Adrenal gland (tissue), 12 donors: ENCODE measurements around the gene FGD3. TPM values are rescaled to one million over a fixed set of nuclear protein-coding genes. Genes with fewer than 3 reads are reported as not detected.
A peak's percentile ranks its signal among the peaks of the same experiment; 100 is the strongest.

Source experiments
- DNase-seq, 7 donors: peaks; one replicate each; pipeline ENCODE4 v3.0.0-alpha.2; 2019 to 2020
- H3K27ac ChIP-seq, 5 donors: fragments of 200-600 bp; sonication (generic) in 4 of 5; 1 replicate in 3 of 5; 2 replicates in 2 of 5; pipeline versions ENCODE4 v1.5.1 to v1.8.0; 2016 to 2020; ENCODE audit warnings: mild to moderate bottlenecking in 1 of 5
- H3K27me3 ChIP-seq: fragments of 200-600 bp; 2 replicates; pipeline ENCODE4 v1.8.0; 2021
- H3K36me3 ChIP-seq, 2 donors: fragments of 200-600 bp; replicated peaks in 1 of 2; 1 replicate in 1 of 2; 2 replicates in 1 of 2; pipeline versions ENCODE4 v1.5.1 to v1.8.0; 2018 to 2022
- H3K4me1 ChIP-seq, 2 donors: fragments of 200-600 bp; replicated peaks in 1 of 2; 1 replicate in 1 of 2; 2 replicates in 1 of 2; pipeline versions ENCODE4 v1.5.1 to v1.8.0; 2018 to 2021
- H3K4me3 ChIP-seq, 4 donors: fragments of 200-600 bp; sonication (generic) in 3 of 4; one replicate each; pipeline ENCODE4 v1.5.1; 2016 to 2018
- H3K9me3 ChIP-seq, 3 donors: fragments of 200-600 bp; sonication (generic) in 1 of 3; replicated peaks in 1 of 3; 1 replicate in 2 of 3; 2 replicates in 1 of 3; pipeline versions ENCODE4 v1.5.1 to v1.8.0; 2016 to 2021
- POLR2A ChIP-seq, 2 donors: fragments of 450-650 bp; IDR thresholded peaks; one replicate each; pipeline ENCODE4 v1.6.1; 2017; ENCODE audit warnings: antibody characterized with exemption in 2 of 2, mild to moderate bottlenecking in 2 of 2, moderate library complexity in 1 of 2
- WGBS, 4 donors: extraction: QIAGEN DNeasy Blood & Tissue Kit in 2 of 4; methylation state at CpG; one replicate each; pipeline versions ENCODE4 v1.1.5 to v1.1.7; 2013 to 2017; 5-methylcytosine and 5-hydroxymethylcytosine counted together
- intact Hi-C, 2 donors: fragments of 100-400 bp; cut with DNase I; formaldehyde crosslinking; loops; one replicate each; pipeline versions ENCODE4 v1.14.1 to v1.15.0; 2022 to 2023
- polyA plus RNA-seq, 3 donors: library from polyadenylated mRNA; stranded (reverse); fragments of 200-250 nt in 2 of 3; fragments of 350-450 nt in 1 of 3; fragmentation: Illumina TruSeq in 1 of 3; extraction: RNeasy Lipid Tissue Mini Kit (QIAGEN cat#74804) in 1 of 3; gene quantifications; one replicate each; pipeline ENCODE4 v1.2.3, GENCODE V29; 2013 to 2014
- total RNA-seq, 9 donors: library from RNA; depleted of rRNA in 4 of 9; stranded (reverse); fragments of >200 nt in 4 of 9; fragments of 120-200 nt in 1 of 9; fragmentation: NEBNext Ultra II Directional in 1 of 9; extraction: Animal tissue kit (Norgen Biotek cat#: 25700) in 1 of 9; gene quantifications; one replicate each; pipeline versions ENCODE4 v1.1.0 to v1.2.4, GENCODE V29; 2013 to 2023
- TF ChIP-seq, protein P1 (sequence below), 6 experiments: fragments of 450-650 bp in 4 of 6; fragments of 200-600 bp in 2 of 6; sonication (generic) in 1 of 6; IDR thresholded peaks; 1 replicate in 5 of 6; 2 replicates in 1 of 6; pipeline versions ENCODE4 v1.5.1 to v1.8.0; 2016 to 2021; ENCODE audit warnings: antibody characterized with exemption in 6 of 6, mild to moderate bottlenecking in 2 of 6, moderate library complexity in 1 of 6
- donor health status: healthy with polysubstance abuse.
- donor health status: Bipolar disorder and iron deficiency.
- donor health status: DM: yes; HTN: yes; CAD: no.
- donor health status: DM: no; HTN: no; CAD: no.
- donor health status: DM: no; HTN: no; CAD: no.
- donor health status: DM: yes; HTN: yes; CAD: no.

Gene FGD3
- total and polyA plus RNA-seq, 12 donors, result 0.89 to 7.6 (median 5.6) TPM

DNA sequence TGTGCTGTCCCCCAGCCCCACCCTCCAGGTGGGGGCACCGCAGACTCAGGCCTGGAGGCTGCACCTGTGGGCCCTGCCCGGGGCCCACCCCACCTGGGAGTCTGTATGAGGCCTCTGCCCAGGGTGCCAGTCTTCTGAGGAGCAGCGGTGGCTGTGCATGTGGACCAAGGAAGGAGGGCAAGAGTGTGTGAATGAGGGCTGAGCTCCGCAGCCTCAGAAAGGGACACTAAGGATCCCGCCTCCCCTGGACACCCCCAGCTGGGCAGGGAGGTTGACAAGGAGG, 19.1 kb downstream of the FGD3 start:
- intact Hi-C loops, result no loop called here
- Histone ChIP-seq H3K36me3 (no peaks in the 10 kb centered on the region), H3K27me3 (no peaks in the 10 kb centered on the region), H3K27ac (no peak overlapping the region), H3K4me3 (no peak overlapping the region), H3K4me1 (no peaks in the 10 kb centered on the region), H3K9me3 (no peaks in the 10 kb centered on the region)
- no peak for TF ChIP-seq POLR2A (IDR thresholded peaks at IDR 0.05)
- TF ChIP-seq, protein P1, sequence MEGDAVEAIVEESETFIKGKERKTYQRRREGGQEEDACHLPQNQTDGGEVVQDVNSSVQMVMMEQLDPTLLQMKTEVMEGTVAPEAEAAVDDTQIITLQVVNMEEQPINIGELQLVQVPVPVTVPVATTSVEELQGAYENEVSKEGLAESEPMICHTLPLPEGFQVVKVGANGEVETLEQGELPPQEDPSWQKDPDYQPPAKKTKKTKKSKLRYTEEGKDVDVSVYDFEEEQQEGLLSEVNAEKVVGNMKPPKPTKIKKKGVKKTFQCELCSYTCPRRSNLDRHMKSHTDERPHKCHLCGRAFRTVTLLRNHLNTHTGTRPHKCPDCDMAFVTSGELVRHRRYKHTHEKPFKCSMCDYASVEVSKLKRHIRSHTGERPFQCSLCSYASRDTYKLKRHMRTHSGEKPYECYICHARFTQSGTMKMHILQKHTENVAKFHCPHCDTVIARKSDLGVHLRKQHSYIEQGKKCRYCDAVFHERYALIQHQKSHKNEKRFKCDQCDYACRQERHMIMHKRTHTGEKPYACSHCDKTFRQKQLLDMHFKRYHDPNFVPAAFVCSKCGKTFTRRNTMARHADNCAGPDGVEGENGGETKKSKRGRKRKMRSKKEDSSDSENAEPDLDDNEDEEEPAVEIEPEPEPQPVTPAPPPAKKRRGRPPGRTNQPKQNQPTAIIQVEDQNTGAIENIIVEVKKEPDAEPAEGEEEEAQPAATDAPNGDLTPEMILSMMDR (IDR thresholded peaks at IDR 0.05), result no peak
- DNase-seq, result no peak
- WGBS, 4 donors, result 85 to 93% (median 92%) methylated on average over 2 to 5 of the region's 5 CpGs

DNA sequence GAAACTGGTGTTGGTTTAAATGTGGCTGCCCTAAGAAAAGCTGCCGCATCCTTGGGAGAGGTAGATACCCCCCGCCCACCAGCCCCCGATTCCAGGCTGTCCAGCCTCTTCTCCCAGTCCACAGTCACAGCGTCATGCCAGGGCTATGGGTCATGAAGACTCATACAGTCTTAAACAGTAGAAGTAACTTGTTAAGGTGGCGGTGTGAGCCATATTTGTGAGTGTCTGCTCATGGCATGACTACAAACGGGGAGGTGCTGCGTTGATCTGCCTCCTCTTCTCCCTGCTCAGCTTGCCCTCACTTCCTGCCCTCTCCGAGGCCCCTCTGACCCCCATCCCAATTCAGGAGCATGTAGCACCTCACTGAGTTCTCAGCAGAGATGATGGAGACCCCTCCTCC, 20.8 kb downstream of the FGD3 start:
- H3K9me3 ChIP-seq, result no peaks in the 10 kb centered on the region
- no peaks in the 10 kb centered on the region for H3K36me3 ChIP-seq
- DNase-seq, result peak in 1 of 7 donors; percentile 40
- H3K27ac ChIP-seq, result no peak overlapping the region
- H3K4me3 ChIP-seq, result no peak overlapping the region
- WGBS, 4 donors, result 78 to 85% (median 79%) methylated on average over 6 to 8 of the region's 8 CpGs
- H3K4me1 ChIP-seq, result no peaks in the 10 kb centered on the region
- intact Hi-C loops, result no loop called here
- H3K27me3 ChIP-seq, result no peaks in the 10 kb centered on the region
- TF ChIP-seq, protein P1 (IDR thresholded peaks at IDR 0.05), result no peak
- TF ChIP-seq POLR2A (IDR thresholded peaks at IDR 0.05), result no peak

DNA sequence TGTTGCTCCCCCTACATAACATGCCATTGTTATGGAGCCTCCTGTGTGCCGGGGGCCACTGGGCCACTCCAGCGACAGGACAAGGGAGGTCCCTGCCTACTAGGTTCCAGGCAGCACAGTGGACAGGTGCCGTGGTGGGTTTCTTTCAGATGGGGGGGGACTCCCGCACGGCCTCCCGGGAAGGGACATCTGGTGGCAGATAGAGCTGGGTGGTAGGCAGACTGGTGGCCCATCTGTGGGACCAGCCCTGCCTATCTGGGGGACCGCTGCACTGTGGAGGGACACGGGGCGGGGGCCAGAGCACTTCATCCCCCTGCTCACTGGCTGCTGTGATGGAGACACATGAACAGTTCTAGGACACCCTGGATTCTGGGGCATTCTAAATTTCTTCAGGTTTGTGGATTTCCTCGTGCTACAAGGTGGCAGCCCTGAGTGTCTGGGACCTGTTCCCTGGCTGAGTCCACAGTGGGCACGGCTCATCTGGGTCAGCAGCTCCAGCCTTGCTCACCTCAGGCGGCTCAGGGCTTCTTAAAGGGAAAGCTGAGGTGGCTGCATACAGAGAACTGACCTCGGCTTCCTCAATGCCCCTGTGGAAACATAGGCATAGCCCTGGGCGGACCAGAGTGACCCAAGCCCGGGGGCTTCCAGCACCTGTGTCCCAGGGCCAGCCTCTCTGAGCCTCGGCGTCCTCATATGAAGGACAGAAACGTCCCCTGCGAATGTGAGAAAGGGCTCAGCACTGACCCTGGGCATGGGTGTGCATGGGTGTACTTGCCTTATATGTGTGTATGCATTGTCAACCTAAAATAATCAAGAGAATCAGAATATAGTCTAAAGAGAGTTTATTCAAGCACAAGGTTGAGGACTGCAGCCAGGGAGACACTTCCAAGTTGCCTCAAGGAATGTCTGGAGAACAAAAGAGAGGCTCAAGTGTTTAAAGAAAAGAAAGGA, 22.5 kb downstream of the FGD3 start:
- peak in 2 of 7 donors; percentile 9 to 14 for DNase-seq
- H3K27ac ChIP-seq, result no peak overlapping the region
- no peaks in the 10 kb centered on the region for H3K4me1 ChIP-seq
- H3K27me3 ChIP-seq, result no peaks in the 10 kb centered on the region
- WGBS, 4 donors, result 83 to 88% (median 84%) methylated on average over 11 to 19 of the region's 19 CpGs
- H3K9me3 ChIP-seq, result no peaks in the 10 kb centered on the region
- no peaks in the 10 kb centered on the region for H3K36me3 ChIP-seq
- TF ChIP-seq POLR2A (IDR thresholded peaks at IDR 0.05), result no peak
- TF ChIP-seq, protein P1 (IDR thresholded peaks at IDR 0.05), result no peak
- H3K4me3 ChIP-seq, result no peak overlapping the region
- intact Hi-C loops, result no loop called here

DNA sequence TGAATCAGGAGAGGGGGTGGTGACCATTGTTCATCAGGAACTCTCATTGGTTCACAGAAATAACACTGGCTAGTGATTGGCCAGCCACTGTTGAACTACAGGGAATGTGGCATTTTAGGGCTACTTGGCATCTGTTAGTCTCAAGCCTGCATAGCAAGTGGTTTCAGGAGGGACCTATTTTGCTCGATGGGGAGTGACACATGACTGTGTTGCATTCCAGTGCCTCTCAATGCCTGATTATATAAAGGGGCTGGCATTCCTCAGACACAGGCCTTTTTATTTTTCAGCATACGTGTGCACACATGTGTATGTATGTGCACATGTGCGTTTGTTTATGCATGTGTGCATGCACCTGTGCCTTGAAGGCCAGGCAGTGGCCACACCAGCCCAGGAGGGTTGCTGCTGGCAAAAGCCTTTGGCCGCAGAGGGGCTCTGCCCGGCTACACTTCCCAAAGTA, 23.2 kb downstream of the FGD3 start:
- 73 to 92% (median 78%) methylated on average over 4 to 5 of the region's 5 CpGs for WGBS, 4 donors
- no peak for TF ChIP-seq POLR2A (IDR thresholded peaks at IDR 0.05)
- TF ChIP-seq, protein P1 (IDR thresholded peaks at IDR 0.05), result no peak
- H3K27ac ChIP-seq, result no peak overlapping the region
- no peaks in the 10 kb centered on the region for H3K9me3 ChIP-seq
- DNase-seq, result peak in 2 of 7 donors; percentile 8 to 17
- no peaks in the 10 kb centered on the region for H3K4me1 ChIP-seq
- H3K27me3 ChIP-seq, result no peaks in the 10 kb centered on the region
- intact Hi-C loops, result no loop called here
- no peak overlapping the region for H3K4me3 ChIP-seq
- no peaks in the 10 kb centered on the region for H3K36me3 ChIP-seq
